GM18498 (cell line): ENCODE measurements around the gene RNF186.
"Not testable (repeated sequence)": the region's sequence is repeated elsewhere in the genome, so short reads cannot be mapped to it uniquely, and the experiment has no call there.

Source experiments
- ATAC-seq: cut with Tn5 transposase; IDR thresholded peaks from one replicate; pipeline ENCODE4 v1.9.1; 2021; ENCODE audit warnings: mild to moderate bottlenecking, moderate library complexity; ENCODE audit not compliant: unreplicated experiment

The RNF186 gene, protein sequence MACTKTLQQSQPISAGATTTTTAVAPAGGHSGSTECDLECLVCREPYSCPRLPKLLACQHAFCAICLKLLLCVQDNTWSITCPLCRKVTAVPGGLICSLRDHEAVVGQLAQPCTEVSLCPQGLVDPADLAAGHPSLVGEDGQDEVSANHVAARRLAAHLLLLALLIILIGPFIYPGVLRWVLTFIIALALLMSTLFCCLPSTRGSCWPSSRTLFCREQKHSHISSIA

DNA sequence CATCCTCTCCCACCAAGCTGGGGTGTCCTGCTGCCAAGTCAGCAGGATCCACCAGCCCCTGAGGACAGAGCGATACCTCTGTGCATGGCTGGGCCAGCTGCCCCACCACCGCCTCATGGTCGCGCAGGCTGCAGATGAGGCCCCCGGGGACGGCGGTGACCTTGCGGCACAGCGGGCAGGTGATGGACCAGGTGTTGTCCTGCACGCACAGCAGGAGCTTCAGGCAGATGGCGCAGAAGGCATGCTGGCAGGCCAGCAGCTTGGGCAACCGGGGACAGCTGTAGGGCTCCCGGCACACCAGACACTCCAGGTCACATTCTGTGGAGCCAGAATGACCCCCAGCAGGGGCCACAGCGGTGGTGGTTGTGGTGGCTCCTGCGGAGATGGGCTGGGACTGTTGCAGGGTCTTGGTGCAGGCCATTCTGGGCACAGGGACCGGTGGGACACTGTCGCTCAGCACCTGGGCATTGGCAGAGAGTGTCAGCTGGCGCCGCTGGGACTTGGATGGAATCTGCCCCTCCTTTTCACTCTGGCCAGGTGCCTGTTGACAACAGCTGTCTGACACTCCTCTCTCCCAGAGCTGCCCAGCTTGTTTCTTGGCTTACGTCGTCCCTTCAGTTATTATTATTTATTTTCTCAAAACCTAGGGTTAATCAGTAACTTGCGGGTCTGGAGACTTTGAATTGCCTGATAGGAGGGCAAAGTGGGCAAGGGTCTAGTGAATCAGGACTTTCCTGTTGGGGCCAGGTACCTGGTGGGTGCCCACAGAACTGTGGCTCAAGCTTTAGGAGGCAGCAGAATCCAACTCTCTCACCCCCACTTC is at the start of gene RNF186:
TSS of gene RNF186 (minus strand) at position 603 of the 823 bp plus-strand sequence. CDS start at position 421, 182 bp downstream.
- ATAC-seq, result no peak

DNA sequence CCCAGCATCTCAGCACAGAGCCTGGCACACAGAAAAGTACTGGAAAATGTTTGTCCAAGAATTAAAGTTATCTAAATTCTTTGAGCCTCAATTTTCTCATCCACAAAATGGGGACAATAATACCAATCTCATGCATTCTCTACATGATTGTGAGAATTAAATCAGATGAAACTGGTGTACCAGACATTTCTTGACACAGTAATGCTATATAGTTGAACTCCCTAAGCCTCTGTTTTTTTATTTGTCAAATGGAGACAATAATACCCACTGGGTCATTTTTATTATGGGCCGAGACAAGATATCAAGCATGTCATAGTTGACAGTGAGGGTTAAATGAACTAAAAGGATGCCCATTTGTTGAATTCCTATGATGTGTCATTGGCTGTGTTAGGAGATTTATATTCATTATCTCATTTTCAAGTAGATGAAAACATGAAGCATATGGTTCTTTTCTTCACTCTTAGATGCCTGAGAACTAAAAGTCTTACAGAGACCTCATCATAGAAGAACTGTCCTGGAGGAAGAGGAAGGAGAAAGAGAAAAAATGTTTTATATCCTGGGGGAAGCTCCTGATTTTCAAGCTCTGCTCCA is 49.6 kb upstream of the RNF186 start:
- no peak for ATAC-seq

DNA sequence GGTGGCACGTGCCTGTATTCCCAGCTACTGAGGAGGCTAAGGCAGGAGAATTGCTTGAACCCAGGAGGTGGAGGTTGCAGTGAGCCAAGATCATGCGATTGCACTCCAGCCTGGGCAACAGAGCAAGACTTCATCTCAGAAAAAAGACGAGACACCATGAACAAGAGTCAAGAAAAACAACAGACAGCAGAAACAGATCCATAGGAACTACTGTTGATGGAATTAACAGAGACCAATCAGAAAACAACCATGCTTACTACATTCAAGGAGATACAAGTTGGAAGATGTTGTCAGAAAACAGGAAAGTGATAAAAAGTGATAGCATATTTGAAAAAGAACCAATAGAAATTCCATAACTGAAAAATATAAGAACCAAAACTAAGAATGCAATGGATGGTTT is 47.9 kb upstream of the RNF186 start:
- no peak for ATAC-seq

DNA sequence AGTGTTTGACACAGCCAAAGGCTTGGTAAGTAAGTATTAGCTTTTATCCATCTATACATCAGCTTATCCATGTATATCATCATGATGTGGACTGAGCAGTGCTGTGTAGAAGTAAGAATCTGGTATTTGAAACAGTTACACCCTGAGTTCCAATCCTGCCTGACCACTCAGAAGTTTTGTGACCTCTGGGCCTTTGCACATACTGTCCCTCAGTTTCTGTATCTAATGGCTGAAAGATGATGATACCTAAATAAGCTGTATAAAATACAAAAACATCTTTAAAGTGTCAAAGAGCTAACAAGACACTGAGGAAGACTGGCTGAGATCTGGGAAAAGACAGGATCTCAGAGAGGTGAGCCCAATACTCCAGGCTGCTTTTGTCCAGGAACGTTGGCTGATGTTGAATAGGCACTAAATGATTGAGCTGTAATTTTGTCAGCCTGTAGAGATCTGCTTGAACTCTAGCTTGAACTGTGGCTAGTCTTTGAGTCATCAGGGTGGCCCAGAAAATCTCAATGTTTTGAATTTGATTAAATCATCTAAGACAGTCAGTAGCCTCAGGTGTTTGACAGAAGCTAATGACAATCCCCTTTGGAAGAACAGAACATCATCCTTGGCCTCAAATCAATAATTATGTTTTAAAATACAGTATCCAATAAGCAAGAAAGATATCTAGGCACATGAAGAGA is 46.9 kb upstream of the RNF186 start:
- ATAC-seq, result no peak

DNA sequence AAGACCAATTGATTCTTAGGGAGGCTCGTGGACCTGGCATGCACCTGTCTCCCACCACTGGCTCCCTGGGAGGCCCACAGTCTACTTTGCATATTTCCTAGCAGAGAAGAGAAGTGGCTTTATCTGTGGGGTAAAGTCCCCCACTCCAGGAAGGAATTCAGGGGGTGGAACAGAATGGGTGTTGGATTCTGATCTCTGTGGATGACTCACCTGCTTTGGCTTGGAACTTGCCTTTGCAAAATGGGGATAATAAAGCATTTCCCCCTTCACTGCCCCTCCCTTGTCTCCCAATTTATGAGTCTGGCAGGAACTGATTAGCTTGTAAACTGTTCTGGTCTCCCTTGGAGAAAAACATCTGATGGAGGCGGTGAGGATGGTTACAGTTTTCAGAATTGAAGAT is 46.0 kb upstream of the RNF186 start:
- no peak for ATAC-seq

DNA sequence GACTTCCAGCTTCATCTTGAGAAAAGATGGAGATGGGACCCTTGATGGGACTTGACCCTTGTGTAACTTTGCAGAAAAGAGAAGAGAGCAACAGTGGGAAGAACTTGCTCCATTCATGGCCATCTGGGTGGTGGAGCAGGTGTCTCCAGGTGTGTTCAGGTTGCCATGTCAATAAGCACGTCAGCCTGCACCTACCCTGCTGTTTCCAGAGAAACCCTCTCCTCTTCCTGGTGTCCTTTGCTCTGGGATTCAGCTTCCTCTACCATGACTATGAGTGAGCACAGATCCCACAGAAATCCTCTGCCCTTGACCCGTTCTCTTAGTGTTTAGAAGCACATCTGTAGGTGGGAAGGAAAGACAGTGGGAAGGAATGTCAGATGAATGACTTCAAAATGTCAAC is 45.3 kb upstream of the RNF186 start:
- ATAC-seq, result no peak

DNA sequence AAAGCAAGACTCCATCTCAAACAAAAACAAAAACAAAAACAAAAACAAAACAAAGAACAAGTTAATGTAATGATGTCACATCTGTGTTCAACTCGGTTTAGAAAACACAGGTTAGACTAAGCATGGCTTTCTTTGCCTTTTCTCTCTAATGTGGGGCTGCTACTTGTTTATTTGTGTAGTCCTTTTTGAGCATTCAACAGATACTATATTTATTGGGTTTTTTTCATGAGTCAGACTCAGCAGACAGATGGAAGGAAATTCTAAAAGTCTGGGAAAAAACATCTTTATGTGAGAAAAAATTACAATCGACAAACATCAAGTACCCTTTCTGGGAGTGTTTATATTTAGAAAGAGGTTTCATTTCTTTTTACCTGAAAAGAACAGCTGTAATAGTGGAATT is 44.8 kb upstream of the RNF186 start:
- ATAC-seq, result no peak

DNA sequence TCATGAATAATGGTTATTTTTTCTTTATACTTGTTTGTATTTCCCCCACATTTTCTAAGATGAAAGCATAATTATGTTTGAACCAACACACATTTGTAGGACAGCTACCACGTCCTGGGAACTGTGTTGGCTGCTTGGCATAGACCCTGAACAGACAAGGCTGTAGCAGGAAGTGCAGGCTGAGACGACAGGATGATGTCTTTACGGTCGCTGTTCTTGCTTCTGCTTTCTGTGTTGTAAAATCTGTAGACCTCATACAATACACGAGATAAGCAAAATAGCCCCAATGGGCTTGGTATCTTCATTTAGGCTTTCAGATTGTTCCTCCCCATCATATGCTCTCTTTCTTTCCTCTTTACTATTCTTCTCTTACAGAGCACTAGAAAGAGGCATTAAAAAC is 43.8 kb upstream of the RNF186 start:
- no peak for ATAC-seq

DNA sequence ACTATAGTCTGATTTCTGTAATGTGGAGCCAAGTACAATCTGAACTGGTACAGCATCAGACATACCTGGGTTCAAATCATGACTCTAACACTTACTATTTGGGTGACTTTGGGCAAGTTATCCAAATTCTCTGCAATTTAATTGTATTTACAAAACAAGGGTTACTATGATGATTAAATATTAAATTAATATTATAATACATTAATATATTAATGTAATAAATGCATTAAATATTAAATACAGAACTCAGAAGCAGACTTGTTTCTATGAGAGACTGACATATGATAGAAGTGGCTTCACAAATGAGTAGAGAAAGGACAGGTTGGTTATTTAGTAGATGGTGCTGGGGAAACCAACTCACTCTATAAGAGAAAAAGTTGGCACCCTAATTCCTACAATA is 39.8 kb upstream of the RNF186 start:
- ATAC-seq, result no peak

DNA sequence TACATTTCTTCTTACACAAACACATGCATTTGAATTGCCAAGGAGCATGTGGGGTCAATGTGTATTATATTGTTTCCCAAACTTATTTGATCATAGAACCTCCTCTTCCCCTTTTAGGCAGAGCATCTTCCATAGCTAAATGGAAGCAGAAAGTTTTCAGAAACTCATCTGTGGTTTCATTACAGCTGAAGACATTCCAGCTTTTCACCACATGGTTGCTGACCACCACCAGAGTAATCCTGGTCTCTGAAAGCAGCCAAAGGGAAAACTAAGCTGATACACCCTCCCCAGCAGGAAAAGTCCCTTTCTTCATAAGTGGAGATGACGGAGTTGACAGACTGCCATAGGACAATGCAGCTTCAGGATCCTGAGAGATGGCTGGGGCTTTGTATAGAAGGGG is 37.0 kb upstream of the RNF186 start:
- no peak for ATAC-seq

DNA sequence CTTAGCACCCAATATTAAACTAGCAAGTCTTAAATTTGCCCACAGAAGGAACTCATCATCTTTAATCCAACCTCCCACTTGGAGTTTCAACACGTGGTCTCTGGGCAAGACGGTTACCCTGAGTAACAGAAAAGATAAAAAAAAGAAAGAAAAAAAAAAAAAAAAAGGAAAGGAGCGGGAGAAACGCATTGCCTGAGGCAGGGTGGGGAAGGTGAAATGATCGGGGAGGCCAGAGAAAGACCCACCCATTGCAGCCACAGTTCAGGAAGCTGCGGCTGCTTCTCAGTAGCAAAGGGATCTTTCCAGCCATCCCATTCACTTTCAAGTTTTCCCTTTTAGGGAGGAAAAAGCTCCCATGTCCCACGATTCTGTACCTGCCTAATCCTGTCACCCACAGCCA is 35.1 kb upstream of the RNF186 start:
- no peak for ATAC-seq

DNA sequence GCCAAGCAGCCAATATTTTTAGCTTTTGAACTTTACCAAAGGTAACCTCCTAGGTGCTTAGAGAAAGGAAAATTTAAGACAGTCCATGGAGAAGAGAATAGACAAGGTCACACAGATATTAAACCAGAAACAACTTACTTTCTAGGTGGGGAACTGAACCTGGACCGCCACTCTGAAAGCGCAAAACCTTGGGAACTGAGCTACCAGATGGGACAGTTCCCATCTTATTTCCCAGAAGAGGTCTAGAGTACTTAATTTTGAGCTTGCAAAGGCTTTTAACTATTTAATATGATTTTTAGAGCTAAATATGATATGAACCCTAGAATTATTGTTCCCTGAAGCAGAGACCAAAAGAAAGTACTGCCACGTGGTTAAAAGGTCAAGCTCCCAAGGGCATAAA is 34.2 kb upstream of the RNF186 start:
- not testable (repeated sequence) for ATAC-seq

DNA sequence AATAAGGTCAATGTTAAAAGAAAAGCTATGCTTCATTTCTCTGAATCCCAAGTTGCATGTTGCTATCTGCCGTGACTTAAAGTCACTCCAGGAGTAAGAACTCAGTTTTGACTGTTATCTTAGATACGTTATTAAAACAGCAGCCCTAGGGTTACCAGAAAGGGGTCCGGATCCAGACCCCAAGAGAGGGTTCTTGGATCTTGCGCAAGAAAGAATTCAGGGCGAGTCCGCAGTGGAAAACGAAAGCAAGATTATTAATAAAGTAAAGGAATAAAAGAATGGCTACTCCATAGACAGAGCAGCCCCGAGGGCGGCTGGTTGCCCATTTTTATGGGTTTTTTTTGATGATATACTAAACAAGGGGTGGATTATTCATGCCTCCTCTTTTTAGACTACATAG is 32.3 kb upstream of the RNF186 start:
- not testable (repeated sequence) for ATAC-seq

DNA sequence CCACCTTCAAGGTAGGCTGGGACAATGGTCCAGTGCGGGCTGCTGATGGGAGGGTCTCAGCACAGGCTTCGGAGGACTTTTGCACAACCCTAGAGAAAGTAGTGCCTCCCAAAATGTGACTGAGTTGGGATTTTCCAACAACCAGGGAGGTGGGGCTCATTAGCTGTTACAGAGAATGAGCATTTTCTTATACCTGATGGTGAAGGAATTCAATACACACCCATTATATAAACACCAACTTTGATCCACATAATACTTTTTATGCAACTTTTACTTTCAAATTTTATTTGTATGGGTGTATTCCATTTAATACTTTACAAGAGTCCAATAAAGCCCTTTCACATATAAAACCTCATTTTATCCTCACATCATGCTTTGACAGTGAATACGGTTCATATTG is 31.3 kb upstream of the RNF186 start:
- no peak for ATAC-seq

DNA sequence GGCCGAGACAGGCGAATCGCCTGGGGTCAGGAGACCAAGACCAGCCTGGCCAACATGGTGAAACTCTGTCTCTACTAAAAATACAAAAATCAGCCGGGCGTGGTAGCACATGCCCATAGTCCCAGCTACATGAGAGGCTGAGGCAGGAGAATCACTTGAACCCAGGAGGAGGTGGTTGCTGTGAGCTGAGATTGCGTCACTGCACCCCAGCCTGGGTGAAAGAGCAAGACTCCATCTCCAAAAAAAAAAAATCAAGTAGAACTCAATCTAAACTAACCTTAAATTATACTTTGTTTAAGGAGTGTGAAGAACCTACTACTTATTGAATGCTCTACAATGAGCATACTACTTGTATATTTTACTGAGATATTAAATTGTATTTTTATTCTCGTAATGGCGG is 30.5 kb upstream of the RNF186 start:
- no peak for ATAC-seq

DNA sequence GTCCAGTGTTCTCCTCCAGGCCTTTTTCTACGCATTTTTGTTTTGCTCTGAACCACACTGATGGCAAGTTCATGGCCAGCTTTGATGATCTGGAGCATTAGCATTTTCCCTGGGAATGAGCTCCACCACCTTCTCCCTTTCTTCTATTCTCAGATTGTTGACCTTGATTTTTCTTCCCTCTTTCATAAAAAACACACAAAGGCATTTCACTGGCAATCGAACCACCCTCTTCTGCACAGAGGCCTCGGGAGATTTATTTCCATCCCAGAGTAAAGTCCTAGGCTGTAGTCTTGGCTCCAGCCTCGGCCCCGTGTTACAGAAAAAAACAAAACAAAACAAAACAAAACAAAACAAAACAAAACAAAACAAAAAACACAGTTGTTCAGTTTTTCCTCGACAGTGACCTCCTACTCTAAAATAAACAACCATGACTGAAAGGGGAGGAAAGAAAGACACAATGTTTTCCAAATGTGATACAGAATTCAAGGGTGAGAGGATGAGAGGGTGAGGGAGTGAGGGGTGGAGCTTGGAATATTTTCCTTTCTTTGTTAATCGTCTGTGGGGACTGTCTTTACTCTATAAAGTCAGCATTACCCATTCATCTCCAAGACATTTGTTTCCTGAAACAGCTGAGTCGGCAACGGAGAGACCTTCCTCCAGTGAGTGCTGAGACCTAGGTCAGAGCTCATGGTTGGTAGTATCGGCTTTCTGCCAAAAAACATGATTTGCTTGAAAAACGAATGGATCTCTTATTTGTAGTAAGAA is 29.8 kb upstream of the RNF186 start:
- ATAC-seq, result no peak

DNA sequence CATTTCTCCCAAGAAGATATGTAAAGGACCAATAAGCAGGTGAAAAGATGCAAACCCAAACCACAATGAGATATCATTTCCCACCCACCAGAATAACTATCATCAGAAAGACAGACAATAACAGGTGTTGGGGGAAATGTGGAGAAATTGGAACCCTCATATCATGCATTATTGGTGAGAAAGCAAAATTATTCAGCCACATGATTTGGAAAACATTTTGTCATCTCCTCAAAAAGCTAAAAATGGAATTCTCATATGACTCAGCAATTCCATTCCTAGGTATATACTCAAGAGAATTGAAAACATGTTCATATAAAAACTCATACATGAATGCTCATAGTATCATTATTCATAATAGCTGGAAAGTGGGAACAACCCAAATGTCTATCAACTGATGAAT is 25.1 kb upstream of the RNF186 start:
- ATAC-seq, result no peak

DNA sequence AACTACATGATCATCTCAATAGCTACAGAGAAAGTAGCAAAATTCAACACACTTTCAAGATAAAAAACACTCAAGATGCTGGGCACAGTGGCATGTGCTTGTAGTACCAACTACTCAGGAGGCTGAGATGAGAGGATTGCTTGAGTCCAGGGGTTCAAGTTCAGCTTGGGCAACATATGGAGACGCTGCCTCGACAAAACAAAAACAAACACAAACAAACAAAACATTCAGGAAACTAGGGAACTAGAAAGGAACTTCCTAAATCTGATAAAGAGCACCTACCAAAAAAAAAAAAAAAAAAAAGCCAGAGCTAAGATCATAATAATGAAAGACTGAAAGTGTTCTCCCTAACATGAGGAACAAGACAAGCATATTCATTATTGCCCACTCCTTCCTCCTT is 22.8 kb upstream of the RNF186 start:
- ATAC-seq, result no peak

DNA sequence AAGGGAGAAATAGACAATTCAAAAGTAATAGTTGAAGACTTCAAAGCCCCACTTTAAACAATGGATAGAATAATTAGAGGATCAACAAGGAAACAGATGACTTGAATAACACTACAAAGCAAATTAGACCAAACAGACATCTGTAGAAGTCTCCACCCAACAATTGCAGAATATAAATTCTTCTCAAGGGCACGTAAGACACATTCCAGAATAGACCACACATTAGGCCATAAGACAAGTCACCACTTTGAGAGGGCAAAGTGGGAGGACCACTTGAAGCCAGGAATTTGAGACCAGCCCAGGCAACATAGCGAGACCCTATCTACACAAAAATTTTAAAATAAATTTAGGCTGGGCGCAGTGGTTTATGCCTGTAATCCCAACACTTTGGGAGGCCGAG is 20.5 kb upstream of the RNF186 start:
- no peak for ATAC-seq

DNA sequence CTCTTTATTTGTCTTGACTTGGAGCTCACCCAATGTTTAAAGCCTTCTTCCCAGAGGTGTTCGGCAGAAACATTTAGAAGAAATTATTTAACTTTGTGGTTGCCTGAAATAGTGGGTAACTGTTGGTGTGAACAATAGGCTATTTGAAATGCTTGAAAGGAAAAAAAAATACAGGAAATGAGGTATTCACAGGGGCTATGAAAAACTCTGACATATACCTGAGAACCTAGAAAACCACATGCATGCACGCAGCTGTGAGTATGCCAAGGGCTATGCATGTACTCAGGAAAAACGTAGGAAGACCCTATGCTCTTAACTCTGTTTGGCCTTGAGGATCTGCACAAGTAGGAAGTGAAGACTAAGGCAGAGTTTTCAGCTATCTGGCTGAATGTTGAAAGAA is 16.4 kb upstream of the RNF186 start:
- no peak for ATAC-seq

DNA sequence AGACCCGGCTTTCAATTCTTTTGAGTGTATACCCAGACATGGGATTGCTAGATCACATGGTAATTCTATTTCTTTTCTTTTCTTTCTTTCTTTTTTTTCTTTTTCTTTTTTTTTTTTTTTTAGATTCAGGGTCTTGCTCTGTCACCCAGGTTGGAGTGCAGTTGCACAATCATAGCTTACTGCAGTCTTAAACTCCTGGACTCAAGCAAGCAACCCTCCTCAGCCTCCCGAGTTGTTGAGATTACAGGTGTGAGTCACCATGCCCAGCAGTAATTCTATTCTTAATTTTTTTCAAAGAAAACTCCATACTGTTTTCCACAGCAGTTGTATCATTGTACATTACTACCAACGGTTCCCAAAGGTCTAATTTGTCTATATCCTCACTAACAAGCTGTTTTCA is 13.5 kb upstream of the RNF186 start:
- ATAC-seq, result no peak
